Measurements from ENCODE around the gene TNK2.

TNK2 gene

DNA sequence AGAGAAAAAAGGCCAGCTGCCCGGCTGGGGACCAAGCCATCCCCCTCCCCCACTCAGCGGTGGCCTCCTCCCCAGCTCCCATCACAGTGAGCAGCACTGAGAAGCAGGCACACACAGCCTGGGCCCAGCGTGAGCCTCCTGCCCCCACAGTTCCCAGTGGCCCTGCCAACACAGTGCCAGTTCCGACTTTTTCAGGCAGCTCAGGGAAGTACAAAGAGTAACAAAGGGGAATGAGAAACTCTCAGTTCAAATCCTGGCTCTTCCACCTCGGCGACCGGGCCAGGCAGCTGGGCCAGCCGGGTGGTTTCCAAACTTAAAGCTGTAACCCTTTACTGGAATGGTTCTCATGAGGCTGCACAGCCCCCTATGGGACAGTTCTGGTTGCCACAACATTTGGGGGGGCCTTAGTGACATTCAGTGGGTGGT, 18.5 kb downstream of the TNK2 start:
- Histone ChIP-seq H4K20me1 (ENCODE audit: insufficient read depth, low read length, poor library complexity, severe bottlenecking) (peaks cover 18% of the 10 kb centered on the region), H3K9me2 (replicated peaks; ENCODE audit: low read depth, low read length) (no peaks in the 10 kb centered on the region), H3K79me2 (ENCODE audit: insufficient read depth, low read length) (peaks cover 36% of the 10 kb centered on the region), H2AFZ (ENCODE audit: low read length) (no peak overlapping the region), H3K4me3 (ENCODE audit: low read length, poor library complexity, severe bottlenecking) (no peak overlapping the region), H3K9ac (ENCODE audit: low read depth, low read length, poor library complexity, severe bottlenecking) (no peak overlapping the region), H3F3A (ENCODE audit: low read depth) (no peaks in the 10 kb centered on the region), H3K4me2 (ENCODE audit: low read depth, low read length, poor library complexity, severe bottlenecking) (no peak overlapping the region), H3K4me1 (ENCODE audit: insufficient read depth, low read length, poor library complexity, severe bottlenecking) (peaks cover 14% of the 10 kb centered on the region), H3K36me3 (ENCODE audit: insufficient read depth, low read length) (peaks cover 11% of the 10 kb centered on the region; the same call in 1 of the 2 replicates), H3K27me3 (ENCODE audit: insufficient read depth, low read length, poor library complexity, severe bottlenecking) (no peaks in the 10 kb centered on the region), H3K9me3 (ENCODE audit: insufficient read depth, low read depth, low read length) (no peaks in the 10 kb centered on the region)
- no peak for TF ChIP-seq EZH2phosphoT487 (IDR thresholded peaks at IDR 0.05; ENCODE audit: borderline replicate concordance)
- TF ChIP-seq CTCF (conservative IDR thresholded peaks at IDR 0.05; ENCODE audit: low read length) = no peak; the same call in 1 of the 2 replicates

DNA sequence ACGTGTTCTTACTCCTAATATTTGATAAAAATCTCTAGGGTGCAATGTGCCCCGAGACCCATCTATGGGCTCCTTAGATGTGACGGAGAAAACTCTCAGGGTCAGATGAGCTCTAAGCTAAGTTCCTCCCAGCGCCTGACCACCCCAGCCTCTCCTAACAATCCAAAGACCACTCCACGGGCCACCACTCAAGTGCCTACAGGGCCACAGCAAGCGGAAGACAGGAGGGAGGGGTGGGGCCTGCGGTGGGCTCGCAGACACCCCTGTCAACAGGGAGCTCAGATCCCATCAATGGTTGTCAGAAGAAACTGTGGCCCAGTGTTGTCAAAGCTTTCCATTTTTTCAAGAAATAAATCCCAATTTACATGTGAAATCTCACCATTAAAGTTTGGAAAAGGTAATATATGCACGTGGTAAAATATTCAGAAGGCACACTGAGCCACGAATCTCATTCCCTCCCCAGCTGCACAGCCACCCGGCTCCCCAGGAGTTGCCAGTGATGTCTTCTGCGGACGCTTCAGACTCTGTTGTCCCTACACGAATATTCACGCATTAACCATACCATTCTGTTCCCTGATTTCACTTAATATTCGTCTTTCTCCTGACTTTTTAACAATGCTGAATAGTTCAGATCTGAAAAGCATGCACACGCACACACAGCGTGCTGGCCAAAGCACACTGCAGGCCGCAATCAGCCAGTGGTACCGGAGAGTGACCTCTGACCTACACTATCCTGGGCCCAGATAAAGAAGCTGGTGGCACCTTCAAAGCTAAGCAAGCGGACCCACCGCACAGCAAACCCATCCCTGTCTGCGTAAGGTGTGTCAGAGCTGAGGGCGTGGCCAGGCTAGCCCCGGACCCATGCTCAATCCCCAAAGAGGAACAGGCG, 19.1 kb downstream of the TNK2 start:
- Histone ChIP-seq H3K36me3 (ENCODE audit: insufficient read depth, low read length) (peaks cover 11% of the 10 kb centered on the region; the same call in 1 of the 2 replicates), H3K9me3 (ENCODE audit: insufficient read depth, low read depth, low read length) (no peaks in the 10 kb centered on the region), H3F3A (ENCODE audit: low read depth) (no peaks in the 10 kb centered on the region), H3K79me2 (ENCODE audit: insufficient read depth, low read length) (peaks cover 30% of the 10 kb centered on the region), H3K9ac (ENCODE audit: low read depth, low read length, poor library complexity, severe bottlenecking) (no peak overlapping the region), H3K27me3 (ENCODE audit: insufficient read depth, low read length, poor library complexity, severe bottlenecking) (no peaks in the 10 kb centered on the region), H4K20me1 (ENCODE audit: insufficient read depth, low read length, poor library complexity, severe bottlenecking) (peaks cover 12% of the 10 kb centered on the region), H3K4me2 (ENCODE audit: low read depth, low read length, poor library complexity, severe bottlenecking) (no peak overlapping the region), H2AFZ (ENCODE audit: low read length) (no peak overlapping the region), H3K4me3 (ENCODE audit: low read length, poor library complexity, severe bottlenecking) (no peak overlapping the region), H3K9me2 (replicated peaks; ENCODE audit: low read depth, low read length) (no peaks in the 10 kb centered on the region), H3K4me1 (ENCODE audit: insufficient read depth, low read length, poor library complexity, severe bottlenecking) (peaks cover 10% of the 10 kb centered on the region)
- TF ChIP-seq EZH2phosphoT487 (IDR thresholded peaks at IDR 0.05; ENCODE audit: borderline replicate concordance) (no peak), CTCF (conservative IDR thresholded peaks at IDR 0.05; ENCODE audit: low read length) (no peak)

DNA sequence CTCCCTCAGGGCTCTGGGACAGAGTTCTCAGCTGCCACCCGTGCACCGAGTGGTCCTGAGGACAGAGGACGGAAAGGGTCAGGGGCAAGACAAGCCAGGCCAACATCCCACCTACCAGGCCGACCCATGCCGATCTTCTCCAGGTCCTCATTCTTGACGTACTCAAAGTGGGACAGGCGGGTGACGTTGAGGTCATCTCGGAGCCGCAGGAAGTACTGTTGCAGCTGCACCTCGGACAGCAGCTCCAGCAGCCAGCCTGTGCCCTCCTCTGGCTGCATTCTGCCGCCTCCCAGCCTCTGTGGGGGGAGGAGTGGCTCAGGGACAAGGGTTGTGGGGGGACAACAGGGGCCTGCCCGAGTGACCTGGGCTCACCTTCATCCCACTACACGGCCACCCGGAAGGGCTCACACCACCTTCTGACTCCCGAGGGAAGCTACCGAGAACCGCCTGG, 20.0 kb downstream of the TNK2 start:
- peaks cover 3% of the 10 kb centered on the region for H3K4me1 ChIP-seq (ENCODE audit: insufficient read depth, low read length, poor library complexity, severe bottlenecking)
- no peaks in the 10 kb centered on the region for H3K27me3 ChIP-seq (ENCODE audit: insufficient read depth, low read length, poor library complexity, severe bottlenecking)
- no peaks in the 10 kb centered on the region for H3K9me3 ChIP-seq (ENCODE audit: insufficient read depth, low read depth, low read length)
- no peak overlapping the region for H2AFZ ChIP-seq (ENCODE audit: low read length)
- peaks cover 13% of the 10 kb centered on the region; the same call in 1 of the 2 replicates for H3K36me3 ChIP-seq (ENCODE audit: insufficient read depth, low read length)
- no peaks in the 10 kb centered on the region for H3K9me2 ChIP-seq (replicated peaks; ENCODE audit: low read depth, low read length)
- TF ChIP-seq EZH2phosphoT487 (IDR thresholded peaks at IDR 0.05; ENCODE audit: borderline replicate concordance) (no peak), CTCF (conservative IDR thresholded peaks at IDR 0.05; ENCODE audit: low read length) (no peak)
- H4K20me1 ChIP-seq (ENCODE audit: insufficient read depth, low read length, poor library complexity, severe bottlenecking) = peaks cover 3% of the 10 kb centered on the region
- no peak overlapping the region for H3K9ac ChIP-seq (ENCODE audit: low read depth, low read length, poor library complexity, severe bottlenecking)
- H3F3A ChIP-seq (ENCODE audit: low read depth) = no peaks in the 10 kb centered on the region
- H3K79me2 ChIP-seq (ENCODE audit: insufficient read depth, low read length) = peaks cover 21% of the 10 kb centered on the region; the same call in 1 of the 2 replicates
- H3K4me3 ChIP-seq (ENCODE audit: low read length, poor library complexity, severe bottlenecking) = no peak overlapping the region
- no peak overlapping the region for H3K4me2 ChIP-seq (ENCODE audit: low read depth, low read length, poor library complexity, severe bottlenecking)
